GM18867 (cell line): ENCODE measurements around the gene SLIT3.

Experiments used
- ATAC-seq: cut with Tn5 transposase; IDR thresholded peaks from one replicate; pipeline ENCODE4 v1.9.1; 2021; ENCODE audit warnings: mild to moderate bottlenecking, moderate library complexity; ENCODE audit not compliant: unreplicated experiment

The SLIT3 gene

GRCh38 chr5:169050146-169050571 is 250.8 kb downstream of the SLIT3 start:
- ATAC-seq = no peak

- no peak for ATAC-seq
Observed at GRCh38 chr5:169049712-169050111, 251.2 kb downstream of the SLIT3 start.

- no peak for ATAC-seq
Observed at GRCh38 chr5:169048181-169049125, 252.5 kb downstream of the SLIT3 start.

GRCh38 chr5:169044962-169045361 is 256.0 kb downstream of the SLIT3 start:
- no peak for ATAC-seq

GRCh38 chr5:169041180-169041579 is 259.8 kb downstream of the SLIT3 start:
- no peak for ATAC-seq

GRCh38 chr5:169039592-169039991 is 261.3 kb downstream of the SLIT3 start:
- no peak for ATAC-seq

- ATAC-seq = no peak
Observed at GRCh38 chr5:169037466-169037865, 263.5 kb downstream of the SLIT3 start.

- ATAC-seq = no peak
Observed at GRCh38 chr5:169036079-169036805, 264.7 kb downstream of the SLIT3 start.

GRCh38 chr5:169029661-169030274 is 271.2 kb downstream of the SLIT3 start:
- ATAC-seq = no peak

GRCh38 chr5:169029037-169029436 is 271.9 kb downstream of the SLIT3 start:
- no peak for ATAC-seq

GRCh38 chr5:169027501-169028061 is 273.4 kb downstream of the SLIT3 start:
- ATAC-seq = no peak

- ATAC-seq = no peak
Observed at GRCh38 chr5:169025491-169025890, 275.4 kb downstream of the SLIT3 start.

- no peak for ATAC-seq
Observed at GRCh38 chr5:169024421-169024820, 276.5 kb downstream of the SLIT3 start.

GRCh38 chr5:169022718-169023117 is 278.2 kb downstream of the SLIT3 start:
- ATAC-seq = no peak

GRCh38 chr5:169020102-169020501 is 280.8 kb downstream of the SLIT3 start:
- ATAC-seq = no peak

- no peak for ATAC-seq
Observed at GRCh38 chr5:169018925-169019324, 282.0 kb downstream of the SLIT3 start.

- ATAC-seq = no peak
Observed at GRCh38 chr5:169015991-169016390, 284.9 kb downstream of the SLIT3 start.

- ATAC-seq = no peak
Observed at GRCh38 chr5:169013846-169014245, 287.1 kb downstream of the SLIT3 start.

- ATAC-seq = peak; percentile 61
Observed at GRCh38 chr5:169013208-169013728, 287.7 kb downstream of the SLIT3 start.

- ATAC-seq = no peak
Observed at GRCh38 chr5:169012450-169012849, 288.5 kb downstream of the SLIT3 start.

- ATAC-seq = no peak
Observed at GRCh38 chr5:169011451-169011850, 289.5 kb downstream of the SLIT3 start.
